GM21390 (cell line): ENCODE results near the gene FAM187B.
A peak's percentile ranks its signal among the peaks of the same experiment; 100 is the strongest.
"Not testable (repeated sequence)": the region's sequence is repeated elsewhere in the genome, so short reads cannot be mapped to it uniquely, and the experiment has no call there.

Source experiments
- ATAC-seq: cut with Tn5 transposase; IDR thresholded peaks from one replicate; pipeline ENCODE4 v1.9.1; 2021; ENCODE audit not compliant: unreplicated experiment

FAM187B gene

GRCh38 chr19:35213663-35214632 is 14.6 kb downstream of the FAM187B start:
- no peak for ATAC-seq

GRCh38 chr19:35212241-35212640 is 16.3 kb downstream of the FAM187B start:
- ATAC-seq, result no peak

GRCh38 chr19:35211545-35212230 is 16.9 kb downstream of the FAM187B start:
- no peak for ATAC-seq

GRCh38 chr19:35209646-35210045 is 18.9 kb downstream of the FAM187B start:
- ATAC-seq, result no peak

- no peak for ATAC-seq
Measured at GRCh38 chr19:35208121-35208520, 20.4 kb downstream of the FAM187B start.

GRCh38 chr19:35207391-35207871 is 21.1 kb downstream of the FAM187B start:
- no peak for ATAC-seq

GRCh38 chr19:35206855-35207254 is 21.7 kb downstream of the FAM187B start:
- no peak for ATAC-seq

GRCh38 chr19:35206379-35206778 is 22.2 kb downstream of the FAM187B start:
- ATAC-seq, result no peak

GRCh38 chr19:35205733-35206323 is 22.7 kb downstream of the FAM187B start:
- ATAC-seq, result no peak

- peak; percentile 81 for ATAC-seq
Measured at GRCh38 chr19:35204799-35205732, 23.5 kb downstream of the FAM187B start.

- no peak for ATAC-seq
Measured at GRCh38 chr19:35202722-35203688, 25.5 kb downstream of the FAM187B start.

GRCh38 chr19:35199481-35199880 is 29.1 kb downstream of the FAM187B start:
- no peak for ATAC-seq

- not testable (repeated sequence) for ATAC-seq
Measured at GRCh38 chr19:35196861-35197260, 31.7 kb downstream of the FAM187B start.

GRCh38 chr19:35195830-35196229 is 32.7 kb downstream of the FAM187B start:
- ATAC-seq, result no peak

GRCh38 chr19:35194012-35194984 is 34.2 kb downstream of the FAM187B start:
- ATAC-seq, result no peak

GRCh38 chr19:35184884-35185283 is 43.7 kb downstream of the FAM187B start:
- ATAC-seq, result no peak

GRCh38 chr19:35184267-35184666 is 44.3 kb downstream of the FAM187B start:
- no peak for ATAC-seq

GRCh38 chr19:35181387-35181786 is 47.2 kb downstream of the FAM187B start:
- ATAC-seq, result no peak
